NCI-H460 (cell line): Measurements from ENCODE around the gene SRGAP2B. TPM values are rescaled to one million over a fixed set of nuclear protein-coding genes. Genes with fewer than 3 reads are reported as not detected.
"Not testable (repeated sequence)": the region's sequence is repeated elsewhere in the genome, so short reads cannot be mapped to it uniquely, and the experiment has no call there.

Source experiments
- DNase-seq: peaks from one replicate; pipeline ENCODE4 v3.0.0-alpha.2; 2016; ENCODE audit warnings: low read depth; ENCODE audit errors: extremely low read depth
- total RNA-seq: library from RNA; depleted of rRNA; stranded (reverse); fragments of >200 nt; shearing (Covaris generic); gene quantifications from 2 replicates; pipeline ENCODE4 v1.2.3, GENCODE V29; 2014

Gene SRGAP2B
- total RNA-seq, 1 experiment from 2014 or later, result 28.1 TPM

DNA sequence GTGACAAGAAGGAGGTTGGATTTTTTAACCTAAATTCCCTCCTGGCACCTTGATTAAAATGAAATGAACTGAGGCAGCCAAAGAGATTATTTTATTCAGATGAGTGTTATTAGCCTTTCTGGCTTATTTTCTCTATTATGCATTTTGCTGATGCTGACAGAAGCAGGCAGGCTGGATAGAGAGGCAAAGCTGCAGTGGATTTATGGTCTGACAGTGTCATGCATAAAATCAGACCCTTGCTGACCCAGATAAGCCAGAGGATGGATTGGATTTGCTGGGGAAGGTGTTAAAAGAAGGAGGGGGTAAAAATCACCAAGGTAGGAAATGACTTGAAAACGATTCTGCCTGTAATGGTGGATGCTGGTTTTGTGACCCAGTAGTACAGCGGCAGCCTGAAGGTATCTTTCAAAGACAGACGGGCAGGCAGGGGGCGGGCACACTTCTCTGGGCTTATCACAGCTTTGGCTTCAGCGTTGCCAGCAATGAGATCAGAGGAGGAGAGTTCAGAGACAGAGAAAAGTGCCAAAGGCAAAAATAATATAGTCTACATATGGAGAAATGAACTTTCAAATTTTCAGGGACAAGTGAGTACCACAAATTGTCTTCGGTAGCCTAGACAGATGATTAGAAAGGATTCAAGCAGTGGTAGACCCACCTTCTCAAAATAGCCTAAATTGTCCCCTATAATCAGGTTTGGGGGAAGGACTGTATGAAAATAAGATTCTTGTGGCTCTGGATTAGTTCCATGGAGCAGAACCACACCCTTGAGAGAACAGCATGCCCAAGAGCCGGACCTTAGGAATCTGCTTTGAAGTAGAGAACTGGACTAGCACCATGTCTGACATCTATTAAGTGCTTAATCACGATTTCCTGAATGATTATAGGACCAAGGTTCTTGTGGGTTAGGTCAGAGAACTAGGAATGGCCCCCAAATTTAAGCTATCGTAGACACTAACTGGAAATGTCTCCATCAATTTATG is 133.2 kb downstream of the SRGAP2B start:
- DNase-seq, result not testable (repeated sequence)

- not testable (repeated sequence) for DNase-seq
Measured at GRCh38 chr1:144960929-144961488, 134.1 kb downstream of the SRGAP2B start.

- not testable (repeated sequence) for DNase-seq
Measured at GRCh38 chr1:144948390-144948789, 146.7 kb downstream of the SRGAP2B start.

DNA sequence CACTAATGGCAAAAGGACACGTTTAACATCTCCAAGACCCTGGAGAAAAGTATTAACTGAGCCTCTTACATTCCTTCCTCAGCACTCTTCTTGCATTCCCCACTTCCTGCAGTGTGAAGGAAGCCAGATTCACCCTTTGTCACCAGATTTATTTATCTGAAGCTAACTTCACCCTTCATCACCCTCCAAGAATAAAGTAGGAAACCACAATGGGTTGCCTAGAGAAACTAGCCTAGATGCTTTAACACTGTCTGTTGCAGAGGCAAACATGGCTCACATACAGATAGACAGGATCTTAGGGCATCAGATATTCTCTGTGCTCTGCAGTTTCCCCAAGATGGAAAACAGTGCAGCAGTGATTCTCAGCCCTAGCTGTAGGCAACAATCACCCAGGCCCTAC is 147.6 kb downstream of the SRGAP2B start:
- not testable (repeated sequence) for DNase-seq

DNA sequence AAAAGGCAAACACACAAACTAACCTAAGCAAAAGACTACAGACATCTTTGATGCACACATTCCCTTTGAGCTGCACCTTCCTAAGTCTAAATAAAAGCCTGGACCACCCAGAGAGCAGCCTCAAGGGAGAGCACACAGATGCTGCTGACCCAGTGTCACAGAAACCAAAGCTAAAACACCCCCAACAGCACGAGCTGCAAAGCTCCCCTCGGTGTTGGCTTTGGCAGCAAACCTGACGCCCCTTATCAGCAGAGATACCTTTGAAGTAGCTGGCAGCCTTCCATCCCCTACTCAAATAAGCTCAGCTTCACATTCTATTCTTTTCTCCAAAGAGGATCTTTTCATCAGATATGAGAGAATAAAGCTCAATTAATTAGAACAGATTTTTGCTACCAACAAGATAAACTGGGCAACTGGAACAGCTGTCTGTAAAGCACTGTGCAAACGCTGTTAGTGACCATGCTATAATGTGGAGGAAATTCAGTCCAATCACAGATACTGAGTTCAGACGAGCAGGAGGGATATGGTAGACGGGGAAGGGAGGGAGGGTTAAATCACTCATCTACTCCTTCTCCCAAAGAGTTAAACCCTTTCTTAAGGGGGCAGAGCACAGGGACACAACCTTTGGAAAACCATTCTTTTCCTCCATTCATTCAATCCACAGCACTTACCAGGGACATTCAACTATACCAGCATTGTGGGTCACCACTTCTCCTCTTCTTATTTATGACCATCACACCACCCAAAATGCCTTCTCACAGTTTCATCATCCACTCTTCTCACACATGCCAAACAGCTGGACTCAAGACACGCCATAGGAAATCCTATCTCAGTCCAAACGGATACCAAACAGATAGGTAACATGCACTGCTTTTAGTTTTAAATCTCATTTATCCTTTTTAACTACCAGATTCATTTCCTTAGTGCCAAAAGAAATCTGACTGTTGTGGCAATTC is 148.3 kb downstream of the SRGAP2B start:
- not testable (repeated sequence) for DNase-seq

DNA sequence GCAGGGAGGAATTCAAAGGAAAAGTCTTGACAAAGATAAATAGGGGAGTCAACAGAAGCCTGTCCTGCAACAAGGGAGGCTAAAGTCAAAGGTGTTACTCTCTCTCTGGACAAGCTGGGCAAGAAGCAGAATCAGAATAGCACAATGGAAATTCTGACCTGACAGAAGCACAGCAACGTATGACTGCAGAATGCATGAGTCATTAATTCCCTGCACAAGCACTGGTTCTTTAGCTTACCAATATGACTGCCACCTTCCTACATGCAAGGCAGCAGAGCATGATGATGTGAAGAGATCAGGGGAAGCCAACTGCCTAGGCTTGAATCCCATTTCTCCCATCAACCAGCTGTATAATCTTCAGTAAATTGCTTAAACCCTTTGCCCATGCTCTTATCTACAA is 153.4 kb downstream of the SRGAP2B start:
- not testable (repeated sequence) for DNase-seq

DNA sequence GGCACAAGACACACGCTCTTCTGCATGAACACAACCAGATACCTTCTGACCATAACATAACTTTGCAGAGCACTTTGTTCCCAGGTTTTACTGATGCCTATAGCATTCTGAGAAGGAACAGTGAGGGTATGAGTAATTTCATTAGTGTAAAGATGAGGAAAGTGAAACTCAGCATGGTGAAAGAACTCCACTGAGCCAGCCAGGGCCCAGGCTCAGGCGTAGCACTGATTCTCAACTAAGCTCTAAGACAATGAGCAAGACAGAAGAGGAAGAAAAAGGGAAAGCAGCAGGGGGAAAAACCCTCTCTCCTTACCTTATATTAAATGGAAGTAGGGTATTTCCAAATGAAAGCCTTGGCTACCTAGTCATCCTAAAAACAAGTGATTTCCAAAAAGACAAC is 155.1 kb downstream of the SRGAP2B start:
- not testable (repeated sequence) for DNase-seq

DNA sequence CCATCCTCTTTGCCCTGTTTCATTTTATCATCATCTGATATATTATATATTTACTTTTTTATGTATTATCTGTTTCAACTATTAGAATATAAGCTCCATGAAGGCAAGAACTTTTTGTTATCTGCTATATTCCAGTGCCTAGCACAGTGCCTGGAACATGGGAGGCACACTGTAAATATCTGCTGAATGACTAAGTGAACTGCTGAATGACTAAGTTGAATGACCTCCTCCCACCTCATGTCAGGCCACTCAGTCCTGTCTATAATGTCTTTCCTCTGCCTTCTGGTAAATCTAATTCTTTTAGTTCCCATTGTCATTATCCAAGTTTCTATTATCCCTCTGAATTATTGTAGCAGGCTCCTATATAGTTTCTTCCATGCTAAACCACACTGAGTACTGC is 156.5 kb downstream of the SRGAP2B start:
- DNase-seq, result not testable (repeated sequence)

- DNase-seq, result not testable (repeated sequence)
Measured at GRCh38 chr1:144936186-144936732, 158.9 kb downstream of the SRGAP2B start.

- DNase-seq, result not testable (repeated sequence)
Measured at GRCh38 chr1:144935310-144935709, 159.8 kb downstream of the SRGAP2B start.

DNA sequence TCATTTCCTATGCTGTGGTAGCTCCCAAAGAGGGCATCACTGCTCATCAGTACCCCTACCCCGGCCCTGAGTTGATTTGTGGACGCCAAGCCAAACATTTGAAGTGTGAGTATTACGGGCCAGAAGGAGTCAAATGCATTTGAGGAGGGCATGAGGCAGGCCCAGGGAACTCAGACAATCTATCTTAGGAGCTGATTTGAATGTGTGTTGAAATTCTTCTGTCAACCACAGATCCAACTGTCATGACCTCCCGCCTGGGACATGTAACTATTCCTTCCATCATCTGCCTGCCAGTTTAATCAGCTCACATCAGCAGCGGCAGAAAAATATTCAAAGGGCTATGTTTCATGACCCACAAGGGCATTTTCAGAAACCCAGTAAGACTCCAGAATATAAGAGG is 162.1 kb downstream of the SRGAP2B start:
- DNase-seq, result not testable (repeated sequence)

- not testable (repeated sequence) for DNase-seq
Measured at GRCh38 chr1:144932153-144932552, 163.0 kb downstream of the SRGAP2B start.

DNA sequence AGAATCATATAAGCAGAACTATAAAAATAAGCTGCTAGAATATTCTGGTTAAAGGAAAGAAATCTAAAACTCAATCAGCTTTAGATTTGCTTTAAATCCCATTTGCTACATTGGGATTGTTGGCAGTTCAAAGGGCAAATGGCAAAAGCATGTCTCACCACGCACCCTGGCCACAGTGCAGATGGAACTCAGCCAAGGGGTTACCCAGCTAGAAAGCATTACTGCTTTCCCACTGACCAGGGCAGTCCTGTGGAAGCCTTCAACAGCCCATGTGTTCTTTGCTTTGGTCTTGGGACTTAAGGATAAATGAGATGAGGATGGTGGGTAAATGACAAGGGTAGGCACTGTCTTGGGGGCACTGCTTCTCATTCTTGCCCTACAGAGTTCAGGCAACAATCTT is 163.6 kb downstream of the SRGAP2B start:
- DNase-seq, result not testable (repeated sequence)

DNA sequence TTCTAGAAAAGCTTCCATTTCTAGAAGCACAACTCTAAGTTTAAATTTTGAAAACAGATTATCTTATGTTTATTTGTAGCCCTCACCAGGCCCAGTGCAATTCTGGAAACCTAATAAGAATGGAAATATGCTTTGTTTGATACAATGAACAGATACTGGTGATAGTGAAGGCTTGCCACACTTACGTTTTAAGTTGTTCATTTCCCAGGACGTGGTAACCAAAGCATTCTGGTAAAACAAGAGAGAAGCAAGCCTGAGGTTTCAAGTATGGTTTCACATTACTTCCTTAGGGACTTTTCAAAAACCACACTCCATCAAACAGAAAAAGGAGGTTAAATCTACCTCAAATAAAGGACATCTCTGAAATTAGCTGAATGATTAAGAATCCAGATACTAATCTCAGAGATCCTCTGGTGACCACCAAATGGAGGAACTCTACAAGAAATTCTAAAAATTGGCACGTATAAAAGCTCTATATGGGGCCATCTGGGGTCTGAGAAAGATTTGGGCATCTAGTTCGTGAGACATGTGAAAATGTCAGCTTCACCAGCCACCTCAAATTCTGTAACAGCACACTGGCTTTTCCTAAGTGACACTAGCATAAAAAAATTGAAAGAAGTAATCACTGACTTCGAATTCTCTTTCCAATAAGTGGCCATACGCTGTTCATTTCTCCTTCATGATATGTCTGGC is 164.9 kb downstream of the SRGAP2B start:
- DNase-seq, result not testable (repeated sequence)

GRCh38 chr1:144927292-144927691 is 167.8 kb downstream of the SRGAP2B start:
- DNase-seq, result not testable (repeated sequence)

- not testable (repeated sequence) for DNase-seq
Measured at GRCh38 chr1:144923640-144924039, 171.5 kb downstream of the SRGAP2B start.

GRCh38 chr1:144922785-144923184 is 172.3 kb downstream of the SRGAP2B start:
- DNase-seq, result not testable (repeated sequence)

DNA sequence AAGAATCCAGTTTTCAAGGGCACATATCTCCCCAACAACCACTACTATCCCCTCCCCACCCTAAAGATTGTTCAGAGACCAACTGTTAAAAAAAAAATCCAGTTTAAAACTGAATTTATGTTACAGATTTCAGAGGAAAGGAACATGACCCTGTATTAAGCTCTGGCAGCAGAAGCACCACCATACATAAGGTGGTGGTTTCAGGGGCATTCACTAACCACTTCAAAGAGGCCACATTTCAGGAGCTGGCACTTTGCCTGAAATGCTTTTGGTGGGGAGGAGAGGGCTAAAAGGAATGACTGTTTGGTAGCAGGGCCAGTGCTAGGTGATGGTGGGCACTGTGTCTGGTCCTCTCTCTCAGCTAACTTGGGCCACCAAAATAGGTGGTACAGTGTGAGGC is 176.0 kb downstream of the SRGAP2B start:
- not testable (repeated sequence) for DNase-seq

- DNase-seq, result not testable (repeated sequence)
Measured at GRCh38 chr1:144918027-144918603, 177.0 kb downstream of the SRGAP2B start.
